ENCODE results near the gene C2orf42. TPM values are rescaled to one million over a fixed set of nuclear protein-coding genes. Genes with fewer than 3 reads are reported as not detected.
"Not testable (repeated sequence)": the region's sequence is repeated elsewhere in the genome, so short reads cannot be mapped to it uniquely, and the experiment has no call there.

The C2orf42 gene
- total RNA-seq, 1 donor from 2014 or later = 8.1 TPM

GRCh38 chr2:70133491-70134322 is 57.1 kb downstream of the C2orf42 start:
- no peak for TF ChIP-seq CTCF (conservative IDR thresholded peaks at IDR 0.05; ENCODE audit: low read depth, low read length)
- no peak overlapping the region for H3K4me3 ChIP-seq (ENCODE audit: low read depth, low read length)
- no peak for DNase-seq (ENCODE audit: low read depth)

GRCh38 chr2:70133127-70133452 is 57.7 kb downstream of the C2orf42 start:
- no peak for TF ChIP-seq CTCF (conservative IDR thresholded peaks at IDR 0.05; ENCODE audit: low read depth, low read length)
- H3K4me3 ChIP-seq (ENCODE audit: low read depth, low read length) = no peak overlapping the region
- no peak for DNase-seq (ENCODE audit: low read depth)

GRCh38 chr2:70132244-70133126 is 58.3 kb downstream of the C2orf42 start:
- no peak for DNase-seq (ENCODE audit: low read depth)
- TF ChIP-seq CTCF (conservative IDR thresholded peaks at IDR 0.05; ENCODE audit: low read depth, low read length) = peak; percentile 3
- H3K4me3 ChIP-seq (ENCODE audit: low read depth, low read length) = peak overlapping the region; percentile 17

GRCh38 chr2:70131344-70132143 is 59.3 kb downstream of the C2orf42 start:
- not testable (repeated sequence) for H3K4me3 ChIP-seq (ENCODE audit: low read depth, low read length); DNase-seq (ENCODE audit: low read depth)

- H3K4me3 ChIP-seq (ENCODE audit: low read depth, low read length) = no peak overlapping the region
- DNase-seq (ENCODE audit: low read depth) = no peak
- TF ChIP-seq CTCF (conservative IDR thresholded peaks at IDR 0.05; ENCODE audit: low read depth, low read length) = no peak
These were observed 62.8 kb downstream of the C2orf42 start for GRCh38 chr2:70128005-70128404.

- TF ChIP-seq CTCF (conservative IDR thresholded peaks at IDR 0.05; ENCODE audit: low read depth, low read length) = no peak
- no peak for DNase-seq (ENCODE audit: low read depth)
- no peak overlapping the region for H3K4me3 ChIP-seq (ENCODE audit: low read depth, low read length)
These were observed 64.4 kb downstream of the C2orf42 start for GRCh38 chr2:70126413-70126812.

- H3K4me3 ChIP-seq (ENCODE audit: low read depth, low read length) = peak overlapping the region; percentile 50
- no peak for TF ChIP-seq CTCF (conservative IDR thresholded peaks at IDR 0.05; ENCODE audit: low read depth, low read length)
These were observed 65.3 kb downstream of the C2orf42 start for GRCh38 chr2:70125498-70125898.

More at GRCh38 chr2:70125498-70125898, 65.3 kb downstream of the C2orf42 start:
- DNase-seq (ENCODE audit: low read depth) = no peak

All from epithelial cell of proximal tubule (primary cell).